HUDEP-2 (cell line): ENCODE data around the gene ABCC9.

Source experiments
- DNase-seq, 76 experiments: peaks; one replicate each; lab custom pipeline; 2025; ENCODE audit not compliant: unreplicated experiment in 76 of 76; lab: John Stamatoyannopoulos, UW

Gene ABCC9

GRCh38 chr12:21881965-21882364 is 59.3 kb downstream of the ABCC9 start:
- DNase-seq: no peak

GRCh38 chr12:21879312-21879711 is 61.9 kb downstream of the ABCC9 start:
- DNase-seq: no peak

- DNase-seq: no peak
These were observed 63.8 kb downstream of the ABCC9 start for GRCh38 chr12:21877293-21877982.

- no peak for DNase-seq
These were observed 75.4 kb downstream of the ABCC9 start for GRCh38 chr12:21865846-21866245.

- no peak for DNase-seq
These were observed 80.7 kb downstream of the ABCC9 start for GRCh38 chr12:21860534-21860933.

GRCh38 chr12:21860128-21860527 is 81.1 kb downstream of the ABCC9 start:
- DNase-seq: no peak

- no peak for DNase-seq
These were observed 89.0 kb downstream of the ABCC9 start for GRCh38 chr12:21852251-21852650.

- no peak for DNase-seq
These were observed 90.1 kb downstream of the ABCC9 start for GRCh38 chr12:21851151-21851550.

- no peak for DNase-seq
These were observed 90.8 kb downstream of the ABCC9 start for GRCh38 chr12:21850419-21850818.

- DNase-seq: no peak
These were observed 91.3 kb downstream of the ABCC9 start for GRCh38 chr12:21849878-21850277.

- no peak for DNase-seq
These were observed 93.0 kb downstream of the ABCC9 start for GRCh38 chr12:21848192-21848591.

- no peak for DNase-seq
These were observed 97.4 kb downstream of the ABCC9 start for GRCh38 chr12:21843795-21844194.

GRCh38 chr12:21839776-21840175 is 101.5 kb downstream of the ABCC9 start:
- no peak for DNase-seq

- no peak for DNase-seq
These were observed 103.4 kb downstream of the ABCC9 start for GRCh38 chr12:21837847-21838246.

- no peak for DNase-seq
These were observed 109.4 kb downstream of the ABCC9 start for GRCh38 chr12:21831791-21832344.

GRCh38 chr12:21828779-21829178 is 112.4 kb downstream of the ABCC9 start:
- DNase-seq: no peak

GRCh38 chr12:21828136-21828775 is 113.0 kb downstream of the ABCC9 start:
- DNase-seq: no peak

- DNase-seq: no peak
These were observed 114.1 kb downstream of the ABCC9 start for GRCh38 chr12:21827083-21827482.

GRCh38 chr12:21826618-21826910 is 114.7 kb downstream of the ABCC9 start:
- DNase-seq: no peak

- no peak for DNase-seq
These were observed 115.2 kb downstream of the ABCC9 start for GRCh38 chr12:21825886-21826617.

GRCh38 chr12:21823581-21823980 is 117.6 kb downstream of the ABCC9 start:
- DNase-seq: no peak

GRCh38 chr12:21819678-21820077 is 121.5 kb downstream of the ABCC9 start:
- DNase-seq: no peak
